ENCODE measurements around the gene BEND6. TPM values are rescaled to one million over a fixed set of nuclear protein-coding genes. Genes with fewer than 3 reads are reported as not detected.

BEND6 gene
- polyA plus RNA-seq, 1 of the 3 experiments (the other 2 are of a cell fraction): 6.9 TPM

- ChIA-PET CTCF (interaction anchor here (0.7 to 5.7 kb wide), 4 partner anchors 26 to 309 kb away, joined by 3 to 104 read pairs (median 4); no protein-coding TSS in a partner anchor), POLR2A (no interaction called here)
- H3K9ac ChIP-seq: no peak overlapping the region
- TF ChIP-seq YY1 (IDR thresholded peaks at IDR 0.05; ENCODE audit: low read depth): no peak
- no peak for TF ChIP-seq TCF12 (IDR thresholded peaks at IDR 0.05)
- TF ChIP-seq USF2 (IDR thresholded peaks at IDR 0.05; ENCODE audit: borderline replicate concordance, low read depth, low read length): no peak
- H3K27ac ChIP-seq (ENCODE audit: low read depth in 2 of 2, low read length in 1 of 2): no peak overlapping the region
- 93% methylated on average over 1 of the region's 1 CpG for WGBS (ENCODE audit: low lambda C conversion rate)
- peaks cover 0 to 7% of the 10 kb centered on the region in 2 experiments for H3K36me3 ChIP-seq (replicated peaks in 1 of 2; ENCODE audit: control insufficient read depth in 1 of 2, insufficient read depth in 2 of 2, low read length in 1 of 2)
- peaks cover 4 to 5% of the 10 kb centered on the region in 2 experiments; a peak in 1 of 4 replicates for H3K4me1 ChIP-seq (ENCODE audit: control insufficient read depth in 1 of 2, insufficient read depth in 2 of 2, low read depth in 1 of 2, low read length in 1 of 2)
- H3K4me2 ChIP-seq: no peak overlapping the region
- no peaks in the 10 kb centered on the region for H4K20me1 ChIP-seq (ENCODE audit: insufficient read depth)
- no peaks in the 10 kb centered on the region for H3K9me2 ChIP-seq
- no peak overlapping the region for H2AFZ ChIP-seq (ENCODE audit: low read depth)
- no peaks in the 10 kb centered on the region for H3K27me3 ChIP-seq (ENCODE audit: insufficient read depth)
- H3F3A ChIP-seq (replicated peaks; ENCODE audit: insufficient read depth): no peaks in the 10 kb centered on the region
- no peaks in the 10 kb centered on the region for H3K79me2 ChIP-seq (ENCODE audit: insufficient read depth)
- no peaks in the 10 kb centered on the region for H3K9me3 ChIP-seq
- no peak for DNase-seq
- no peak overlapping the region for H3K4me3 ChIP-seq (ENCODE audit: low read depth in 2 of 2, low read length in 1 of 2)
These were observed 62.9 kb downstream of the BEND6 start for GRCh38 chr6:57017841-57018240.

- Histone ChIP-seq H3K9me2 (no peaks in the 10 kb centered on the region), H2AFZ (ENCODE audit: low read depth) (no peak overlapping the region), H3K4me3 (ENCODE audit: low read depth in 2 of 2, low read length in 1 of 2) (no peak overlapping the region), H3K36me3 (replicated peaks in 1 of 2; ENCODE audit: control insufficient read depth in 1 of 2, insufficient read depth in 2 of 2, low read length in 1 of 2) (peaks cover 0 to 12% of the 10 kb centered on the region in 2 experiments), H3K27me3 (ENCODE audit: insufficient read depth) (no peaks in the 10 kb centered on the region), H3K9ac (no peak overlapping the region), H3K4me1 (ENCODE audit: control insufficient read depth in 1 of 2, insufficient read depth in 2 of 2, low read depth in 1 of 2, low read length in 1 of 2) (no peaks in the 10 kb centered on the region), H3K9me3 (peaks cover 8% of the 10 kb centered on the region), H3K4me2 (no peak overlapping the region), H3K27ac (ENCODE audit: low read depth in 2 of 2, low read length in 1 of 2) (no peak overlapping the region), H3K79me2 (ENCODE audit: insufficient read depth) (no peaks in the 10 kb centered on the region), H4K20me1 (ENCODE audit: insufficient read depth) (no peaks in the 10 kb centered on the region), H3F3A (replicated peaks; ENCODE audit: insufficient read depth) (no peaks in the 10 kb centered on the region)
- CTCF ChIA-PET: interaction anchor here (0.8 to 5.7 kb wide), 6 partner anchors 12 to 298 kb away, joined by 3 to 104 read pairs (median 4); partner anchors contain the start of gene PRIM2
- POLR2A ChIA-PET: no interaction called here
- no peak for DNase-seq
- no peak for TF ChIP-seq RCOR1 (IDR thresholded peaks at IDR 0.05; ENCODE audit: low read length)
- no peak for TF ChIP-seq USF1 (IDR thresholded peaks at IDR 0.05; ENCODE audit: borderline replicate concordance, low read depth)
- TF ChIP-seq JUND (IDR thresholded peaks at IDR 0.05): no peak
- no peak for TF ChIP-seq REST (IDR thresholded peaks at IDR 0.05; ENCODE audit: low read depth, low read length)
- no peak for TF ChIP-seq PBX3 (IDR thresholded peaks at IDR 0.05)
- no peak for TF ChIP-seq GABPA (IDR thresholded peaks at IDR 0.05; ENCODE audit: low read depth)
- no peak for TF ChIP-seq GATA2 (CRISPR knock-in tag; IDR thresholded peaks at IDR 0.05)
- TF ChIP-seq EP300 (IDR thresholded peaks at IDR 0.05; ENCODE audit: borderline replicate concordance in 1 of 2, low read depth in 1 of 2, low read length in 1 of 2): no peak
- no peak for TF ChIP-seq MAX (IDR thresholded peaks at IDR 0.05; ENCODE audit: low read depth)
- no peak for TF ChIP-seq EZH2phosphoT487 (IDR thresholded peaks at IDR 0.05; ENCODE audit: borderline replicate concordance, low read depth)
- 93% methylated on average over 4 of the region's 4 CpGs for WGBS (ENCODE audit: low lambda C conversion rate)
These were observed 64.5 kb downstream of the BEND6 start for GRCh38 chr6:57019434-57019833.
